Smooth muscle cell (in vitro differentiated cells): ENCODE results near the gene CEBPG. TPM values are rescaled to one million over a fixed set of nuclear protein-coding genes. Genes with fewer than 3 reads are reported as not detected.

Source experiments
- DNase-seq: peaks from one replicate; lab custom pipeline; 2025; ENCODE audit not compliant: unreplicated experiment; lab: John Stamatoyannopoulos, UW
- H2AFZ ChIP-seq: fragments of 200-600 bp; sonication (generic); 2 replicates; pipeline ENCODE4 v1.6.0; 2016; ENCODE audit warnings: antibody characterized with exemption, low read depth, mild to moderate bottlenecking
- H3F3A ChIP-seq: fragments of 200-600 bp; sonication (generic); 2 replicates; pipeline ENCODE4 v1.6.0; 2017; ENCODE audit warnings: antibody characterized with exemption, low read depth
- H3K27ac ChIP-seq: fragments of 200-600 bp; sonication (generic); 2 replicates; pipeline ENCODE4 v1.5.1; 2016; ENCODE audit warnings: low read depth, mild to moderate bottlenecking
- H3K27me3 ChIP-seq: fragments of 200-600 bp; sonication (generic); 2 replicates; pipeline ENCODE4 v1.6.1; 2016; ENCODE audit warnings: low read depth, mild to moderate bottlenecking
- H3K36me3 ChIP-seq: fragments of 200-600 bp; sonication (generic); 2 replicates; pipeline ENCODE4 v1.5.1; 2016; ENCODE audit warnings: low read depth
- H3K4me1 ChIP-seq: fragments of 200-600 bp; sonication (generic); 2 replicates; pipeline ENCODE4 v1.5.1; 2016; ENCODE audit warnings: low read depth
- H3K4me2 ChIP-seq: fragments of 200-600 bp; sonication (generic); 2 replicates; pipeline ENCODE4 v1.6.0; 2016; ENCODE audit warnings: mild to moderate bottlenecking
- H3K4me3 ChIP-seq: fragments of 200-600 bp; sonication (generic); 2 replicates; pipeline ENCODE4 v1.5.1; 2016; ENCODE audit warnings: mild to moderate bottlenecking
- H3K79me2 ChIP-seq: fragments of 200-600 bp; sonication (generic); 2 replicates; pipeline ENCODE4 v1.6.0; 2016; ENCODE audit warnings: low read depth, mild to moderate bottlenecking
- H3K9ac ChIP-seq: fragments of 200-600 bp; sonication (generic); 2 replicates; pipeline ENCODE4 v1.6.0; 2016; ENCODE audit warnings: low read depth
- H3K9me3 ChIP-seq: fragments of 200-600 bp; sonication (generic); replicated peaks from 2 replicates; pipeline ENCODE4 v1.5.1; 2016; ENCODE audit warnings: low read depth
- H4K20me1 ChIP-seq: fragments of 200-600 bp; sonication (generic); 2 replicates; pipeline ENCODE4 v1.6.0; 2016; ENCODE audit warnings: low read depth
- WGBS: methylation state at CpG from one replicate; pipeline ENCODE4 v1.1.7; 2016; ENCODE audit warnings: low lambda C conversion rate; 5-methylcytosine and 5-hydroxymethylcytosine counted together
- polyA plus RNA-seq: library from polyadenylated mRNA; unstranded; fragments of >200 nt; fragmentation: Nextera tagmentation; extraction: Ambion mirVana; gene quantifications from 2 replicates; pipeline ENCODE4 v1.2.1, GENCODE V29; 2016
- total RNA-seq: library from RNA; depleted of rRNA; stranded (reverse); fragments of >200 nt; gene quantifications from 2 replicates; pipeline ENCODE4 v1.2.3, GENCODE V29; 2014
- TF ChIP-seq, protein P1 (sequence below): fragments of 200-600 bp; sonication (generic); IDR thresholded peaks from 2 replicates; pipeline ENCODE4 v1.5.1; 2017; ENCODE audit warnings: borderline replicate concordance, mild to moderate bottlenecking, antibody characterized with exemption; ENCODE audit not compliant: insufficient read depth, poor library complexity, severe bottlenecking

CEBPG gene
- total and polyA plus RNA-seq, 2 experiments from 2014 or later, result 15.3 to 27.8 TPM

DNA sequence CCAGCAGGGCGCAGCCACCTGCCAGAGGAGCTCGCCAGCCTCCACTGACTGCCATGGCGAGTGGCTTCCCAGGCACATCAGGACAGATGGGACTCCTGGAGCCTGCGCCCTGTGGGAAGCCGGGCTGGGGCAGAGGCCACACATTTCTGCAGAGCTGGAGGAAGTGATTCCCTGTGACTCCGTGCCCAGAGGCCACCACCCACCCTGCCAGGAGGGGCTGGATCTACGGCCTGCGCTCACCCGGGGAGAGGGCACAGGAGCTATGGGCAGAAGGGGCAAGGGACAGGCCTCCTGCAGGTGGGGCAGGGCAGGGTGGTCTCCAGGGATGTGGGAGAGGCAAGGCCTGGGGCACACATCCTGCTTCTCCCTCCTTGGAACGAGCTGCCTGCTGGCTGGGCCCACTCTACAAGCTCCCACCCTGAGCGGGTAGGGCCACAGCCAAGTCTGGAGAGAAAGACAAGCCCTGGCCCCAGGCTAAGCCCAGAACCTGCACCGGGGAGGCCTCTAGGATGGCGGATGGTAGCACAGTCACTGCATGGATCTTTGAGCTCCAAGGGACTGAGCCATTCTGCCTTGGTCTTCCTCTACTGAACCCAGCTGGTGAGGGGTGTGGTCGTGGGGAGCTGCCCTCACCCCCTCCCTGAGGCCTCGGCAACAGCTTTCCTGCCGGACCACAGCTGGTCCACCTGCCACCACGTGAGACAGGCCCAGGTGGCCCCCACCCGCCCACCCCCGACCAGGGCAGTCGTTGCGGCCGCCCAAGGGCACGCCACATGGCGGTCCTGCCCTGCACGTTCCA lies 40.6 kb downstream of the CEBPG start:
- TF ChIP-seq, protein P1, sequence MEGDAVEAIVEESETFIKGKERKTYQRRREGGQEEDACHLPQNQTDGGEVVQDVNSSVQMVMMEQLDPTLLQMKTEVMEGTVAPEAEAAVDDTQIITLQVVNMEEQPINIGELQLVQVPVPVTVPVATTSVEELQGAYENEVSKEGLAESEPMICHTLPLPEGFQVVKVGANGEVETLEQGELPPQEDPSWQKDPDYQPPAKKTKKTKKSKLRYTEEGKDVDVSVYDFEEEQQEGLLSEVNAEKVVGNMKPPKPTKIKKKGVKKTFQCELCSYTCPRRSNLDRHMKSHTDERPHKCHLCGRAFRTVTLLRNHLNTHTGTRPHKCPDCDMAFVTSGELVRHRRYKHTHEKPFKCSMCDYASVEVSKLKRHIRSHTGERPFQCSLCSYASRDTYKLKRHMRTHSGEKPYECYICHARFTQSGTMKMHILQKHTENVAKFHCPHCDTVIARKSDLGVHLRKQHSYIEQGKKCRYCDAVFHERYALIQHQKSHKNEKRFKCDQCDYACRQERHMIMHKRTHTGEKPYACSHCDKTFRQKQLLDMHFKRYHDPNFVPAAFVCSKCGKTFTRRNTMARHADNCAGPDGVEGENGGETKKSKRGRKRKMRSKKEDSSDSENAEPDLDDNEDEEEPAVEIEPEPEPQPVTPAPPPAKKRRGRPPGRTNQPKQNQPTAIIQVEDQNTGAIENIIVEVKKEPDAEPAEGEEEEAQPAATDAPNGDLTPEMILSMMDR, result no peak
- no peak overlapping the region for H3K4me3 ChIP-seq
- no peaks in the 10 kb centered on the region for H3K79me2 ChIP-seq
- H3K27ac ChIP-seq, result no peak overlapping the region
- H2AFZ ChIP-seq, result no peak overlapping the region
- no peaks in the 10 kb centered on the region for H4K20me1 ChIP-seq
- no peak overlapping the region for H3K9ac ChIP-seq
- 87% methylated on average over 25 of the region's 25 CpGs for WGBS
- no peak for DNase-seq
- no peaks in the 10 kb centered on the region for H3K4me1 ChIP-seq
- no peaks in the 10 kb centered on the region for H3K36me3 ChIP-seq
- H3K27me3 ChIP-seq, result no peaks in the 10 kb centered on the region
- H3K9me3 ChIP-seq, result no peaks in the 10 kb centered on the region
- H3F3A ChIP-seq, result no peaks in the 10 kb centered on the region
- no peak overlapping the region for H3K4me2 ChIP-seq

DNA sequence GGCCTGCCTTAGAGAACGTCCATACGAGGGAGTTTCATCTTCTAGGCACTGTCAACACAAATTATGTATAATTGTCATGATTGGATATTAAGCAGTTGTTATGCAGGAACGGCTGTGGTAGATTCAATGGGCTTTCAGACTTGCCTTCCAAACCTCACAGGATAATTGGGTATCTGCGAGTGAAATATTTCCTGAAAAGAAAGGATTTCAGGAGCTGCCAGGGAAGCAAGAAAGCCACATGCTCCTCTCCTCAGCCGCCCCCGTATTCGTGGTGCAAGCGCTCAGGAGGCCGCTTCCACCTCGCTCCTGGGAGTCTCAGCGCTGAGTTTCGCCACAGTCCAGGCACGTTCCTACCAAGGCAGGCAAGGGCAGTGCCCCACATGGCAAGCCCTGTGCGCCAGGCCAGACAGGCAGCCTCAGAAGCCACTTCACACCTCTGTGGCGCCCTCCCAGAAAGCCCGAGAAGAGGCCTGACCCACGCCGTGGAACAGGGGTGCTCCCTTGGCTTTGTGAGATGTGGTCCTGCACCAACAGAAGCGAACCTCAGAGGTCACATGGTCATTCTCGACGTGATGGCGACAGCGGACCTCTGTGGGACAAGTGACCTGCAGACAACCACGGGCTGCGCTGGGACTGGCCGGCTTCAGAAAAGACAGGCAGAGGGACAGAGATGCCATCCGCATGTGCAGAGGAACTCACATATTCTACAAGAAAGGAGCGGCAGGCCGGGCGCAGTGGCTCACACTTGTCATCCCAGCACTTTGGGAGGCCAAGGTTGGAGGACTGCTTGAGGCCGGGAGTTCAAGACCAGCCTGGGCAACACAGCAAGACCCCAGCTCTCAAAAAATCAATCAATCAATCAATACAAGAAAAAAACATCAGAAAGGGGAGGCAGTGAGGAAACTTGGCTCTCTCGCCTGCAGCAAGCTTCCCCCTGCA lies 41.4 kb downstream of the CEBPG start:
- no peak for DNase-seq
- TF ChIP-seq, protein P1, result no peak
- Histone ChIP-seq H3K36me3 (no peaks in the 10 kb centered on the region), H3K27me3 (no peaks in the 10 kb centered on the region), H3K27ac (no peak overlapping the region), H3K9ac (no peak overlapping the region), H2AFZ (no peak overlapping the region), H3K4me1 (no peaks in the 10 kb centered on the region), H3F3A (no peaks in the 10 kb centered on the region), H3K79me2 (no peaks in the 10 kb centered on the region), H3K9me3 (no peaks in the 10 kb centered on the region), H4K20me1 (no peaks in the 10 kb centered on the region), H3K4me3 (no peak overlapping the region), H3K4me2 (no peak overlapping the region)
- WGBS, result 95% methylated on average over 32 of the region's 32 CpGs

GRCh38 chr19:33416307-33417215 lies 43.1 kb downstream of the CEBPG start:
- H3K9me3 ChIP-seq, result no peaks in the 10 kb centered on the region
- peak overlapping the region; percentile 72 for H3K4me2 ChIP-seq
- no peak overlapping the region for H2AFZ ChIP-seq
- TF ChIP-seq, protein P1, result peak; percentile 65
- H3K27ac ChIP-seq, result no peak overlapping the region
- H3K9ac ChIP-seq, result no peak overlapping the region
- no peaks in the 10 kb centered on the region for H3K36me3 ChIP-seq
- no peaks in the 10 kb centered on the region for H3F3A ChIP-seq
- H3K27me3 ChIP-seq, result no peaks in the 10 kb centered on the region
- H4K20me1 ChIP-seq, result no peaks in the 10 kb centered on the region
- peak; percentile 16 for DNase-seq
- H3K4me3 ChIP-seq, result peak overlapping the region; percentile 20
- 37% methylated on average over 27 of the region's 27 CpGs for WGBS
- no peaks in the 10 kb centered on the region for H3K79me2 ChIP-seq
- H3K4me1 ChIP-seq, result no peaks in the 10 kb centered on the region
